Stimulated activated CD8-positive, alpha-beta memory T cell treated with anti-CD3 and anti-CD28 coated beads, Interleukin-12 subunit alpha, Interleukin-12 subunit beta, amount 100 ng/mL, for 24 hours (primary cell): ENCODE measurements around the gene ATP6V0D1.
"Not testable (repeated sequence)": the region's sequence is repeated elsewhere in the genome, so short reads cannot be mapped to it uniquely, and the experiment has no call there.

Experiments used
- DNase-seq: peaks from one replicate; pipeline ENCODE4 v3.0.0-alpha.2; 2020; ENCODE audit errors: extremely low read depth

ATP6V0D1 gene

DNA sequence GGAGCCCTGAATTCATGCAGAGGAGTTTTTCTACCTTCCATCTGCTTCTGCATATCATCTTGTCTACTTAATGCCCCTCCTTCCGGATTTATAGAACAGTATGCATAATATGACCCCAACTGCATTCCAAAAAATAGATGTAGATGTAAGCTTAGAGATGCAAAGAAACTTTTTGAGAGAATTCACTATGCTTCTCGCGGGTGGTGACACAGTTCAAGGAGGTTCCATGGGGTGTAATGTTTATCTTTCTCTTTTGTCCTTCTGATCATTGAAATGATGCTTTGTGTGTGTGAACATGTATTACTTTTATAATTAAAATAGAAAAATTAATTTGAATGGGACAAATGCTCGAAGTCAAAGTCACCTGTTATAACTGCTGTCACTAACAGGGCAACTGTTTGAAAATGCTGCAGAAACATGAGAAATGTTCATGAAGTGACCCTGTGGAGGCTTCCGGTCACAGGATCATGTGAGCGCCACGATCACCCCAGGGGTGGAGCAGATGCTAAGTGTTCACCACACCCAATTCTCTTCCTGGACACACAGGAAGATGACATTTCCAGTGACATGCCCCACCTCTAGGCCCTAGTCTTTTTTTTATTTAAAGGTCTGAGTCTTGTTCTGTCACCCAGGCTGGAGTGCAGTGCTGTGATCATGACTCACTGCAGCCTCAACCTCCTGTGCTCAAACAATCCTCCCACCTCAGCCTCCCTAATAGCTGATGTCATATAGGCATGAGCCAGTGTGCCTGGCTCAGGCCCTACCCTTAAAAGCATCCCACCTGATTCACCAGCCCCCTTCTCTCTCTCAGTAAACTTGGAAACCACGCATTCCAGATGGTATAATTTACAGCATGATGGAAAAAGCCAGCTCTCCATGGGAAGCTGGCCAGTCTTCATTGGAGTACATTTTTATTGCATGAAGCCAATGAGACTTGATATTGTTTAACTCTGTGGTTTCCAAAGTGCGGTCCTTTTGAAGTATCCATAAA lies 23.4 kb upstream of the ATP6V0D1 start:
- DNase-seq = no peak

DNA sequence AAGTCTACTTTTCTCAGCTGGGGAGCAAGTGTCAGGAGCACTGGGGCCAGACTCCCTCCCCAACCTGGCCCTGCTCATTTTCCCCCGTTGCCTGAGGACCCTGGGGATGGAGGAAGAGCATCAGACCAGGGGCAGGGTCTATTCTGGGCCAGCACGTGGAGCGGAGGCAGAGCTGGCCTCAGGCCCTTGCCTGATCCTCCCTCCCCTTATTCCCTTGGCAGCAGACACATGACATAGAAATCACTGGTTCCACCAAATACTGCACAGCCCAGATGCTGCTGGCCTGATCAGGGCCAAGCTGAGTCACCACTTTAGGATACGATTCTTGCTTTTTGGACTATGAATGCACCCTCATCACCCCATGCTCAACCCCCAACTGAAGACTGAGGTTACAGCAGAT lies 18.1 kb upstream of the ATP6V0D1 start:
- DNase-seq = no peak

DNA sequence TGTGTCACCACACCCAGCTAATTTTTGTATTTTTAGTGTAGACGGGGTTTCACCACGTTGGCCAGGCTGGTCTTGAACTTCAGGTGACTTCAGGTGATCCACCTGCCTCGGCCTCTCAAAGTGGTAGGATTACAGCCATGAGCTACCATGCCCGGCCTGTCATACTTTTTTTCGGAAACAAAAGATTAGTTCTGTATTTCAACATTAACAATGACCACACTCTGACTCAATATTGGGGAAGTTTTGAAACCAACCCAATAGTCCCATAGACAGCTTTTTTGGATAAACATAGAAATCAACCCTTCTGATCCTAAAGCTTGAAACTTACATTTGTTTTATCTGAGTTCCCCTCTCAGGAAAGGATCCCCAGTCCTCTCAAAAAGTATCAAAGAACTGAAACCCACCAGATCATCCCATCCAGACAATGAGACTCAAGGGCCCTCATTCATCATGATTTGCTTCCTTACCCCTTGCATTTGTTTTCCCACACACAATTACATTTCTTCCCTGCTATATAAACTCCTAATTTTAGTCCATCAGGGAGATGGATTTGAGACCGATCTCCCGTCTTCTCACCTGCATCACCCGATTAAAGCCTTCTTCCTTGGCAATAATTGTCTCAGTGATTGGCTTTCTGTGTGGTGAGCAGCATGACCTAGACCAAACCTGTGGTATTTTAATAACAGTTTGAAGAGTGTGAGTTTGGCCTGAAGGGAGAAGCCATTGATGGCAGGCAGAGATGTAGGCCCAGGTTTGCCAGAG lies 9.6 kb upstream of the ATP6V0D1 start:
- no peak for DNase-seq

DNA sequence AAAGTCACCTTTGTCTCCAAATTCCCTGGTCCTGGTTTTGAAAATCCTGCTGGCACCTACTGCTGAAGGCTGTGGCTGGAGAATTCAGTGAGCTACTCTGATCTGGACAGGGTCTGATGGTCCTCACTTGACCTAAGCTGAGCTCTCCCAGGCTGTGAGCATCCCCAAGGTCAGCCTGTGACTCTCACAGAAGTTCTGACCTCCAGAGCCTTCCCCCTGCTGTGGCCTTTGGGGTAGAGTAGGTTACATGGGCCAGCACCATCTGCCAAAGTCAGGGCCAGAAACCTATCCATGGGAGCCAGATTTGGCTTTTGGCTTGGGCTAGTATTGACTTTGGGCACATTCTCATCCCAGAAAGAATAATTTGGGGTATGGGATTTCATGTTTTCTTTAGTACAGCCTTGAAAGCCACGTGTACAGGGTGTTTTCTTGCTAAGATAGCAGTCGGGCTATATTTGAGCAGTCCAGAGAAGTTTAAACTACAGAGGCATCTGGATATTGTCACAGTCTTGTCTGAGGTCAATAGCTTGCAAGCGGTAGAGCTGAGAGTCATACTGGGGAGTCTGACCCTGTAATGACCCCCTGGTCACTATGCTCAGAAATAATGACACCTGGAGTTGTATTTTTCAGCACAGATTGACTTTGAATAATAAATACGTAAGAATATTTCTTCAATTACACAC lies 8.6 kb upstream of the ATP6V0D1 start:
- no peak for DNase-seq

DNA sequence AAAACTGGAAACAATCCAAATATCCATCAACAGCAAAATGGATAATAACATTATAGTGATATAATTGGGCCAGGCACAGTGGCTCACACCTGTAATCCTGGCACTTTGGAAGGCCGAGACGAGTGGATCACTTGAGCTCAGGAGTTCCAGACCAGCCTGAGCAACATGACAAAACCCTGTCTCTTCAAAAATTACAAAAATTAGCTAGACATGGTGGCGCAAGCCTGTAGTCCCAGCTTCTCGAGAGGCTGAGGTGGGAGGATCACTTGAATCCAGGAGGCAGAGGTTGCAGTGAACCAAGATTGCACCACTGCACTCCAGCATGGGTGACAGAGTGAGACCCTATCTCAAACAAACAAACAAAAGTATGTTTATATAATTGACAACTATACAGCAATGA lies 6.6 kb upstream of the ATP6V0D1 start:
- not testable (repeated sequence) for DNase-seq

DNA sequence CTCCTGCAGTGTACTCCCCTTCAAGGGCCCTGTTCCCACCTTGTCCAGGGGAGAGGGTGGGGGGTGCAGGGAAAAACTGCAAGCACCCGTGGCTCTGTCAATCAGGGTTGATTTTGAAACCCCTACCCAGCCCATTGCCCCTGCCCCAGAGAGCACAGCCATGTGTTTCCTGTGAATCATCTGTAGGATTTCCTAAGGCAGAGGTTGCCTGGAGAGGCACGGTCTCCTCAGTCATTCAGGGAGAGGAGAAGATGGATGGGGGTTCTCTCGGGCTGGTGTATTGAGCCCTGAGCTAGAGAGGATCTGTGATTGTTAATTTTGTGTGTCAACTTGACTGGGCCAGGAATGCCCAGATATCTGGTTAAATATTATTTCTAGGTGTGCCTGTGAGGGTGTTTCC lies 5.8 kb upstream of the ATP6V0D1 start:
- DNase-seq = no peak

DNA sequence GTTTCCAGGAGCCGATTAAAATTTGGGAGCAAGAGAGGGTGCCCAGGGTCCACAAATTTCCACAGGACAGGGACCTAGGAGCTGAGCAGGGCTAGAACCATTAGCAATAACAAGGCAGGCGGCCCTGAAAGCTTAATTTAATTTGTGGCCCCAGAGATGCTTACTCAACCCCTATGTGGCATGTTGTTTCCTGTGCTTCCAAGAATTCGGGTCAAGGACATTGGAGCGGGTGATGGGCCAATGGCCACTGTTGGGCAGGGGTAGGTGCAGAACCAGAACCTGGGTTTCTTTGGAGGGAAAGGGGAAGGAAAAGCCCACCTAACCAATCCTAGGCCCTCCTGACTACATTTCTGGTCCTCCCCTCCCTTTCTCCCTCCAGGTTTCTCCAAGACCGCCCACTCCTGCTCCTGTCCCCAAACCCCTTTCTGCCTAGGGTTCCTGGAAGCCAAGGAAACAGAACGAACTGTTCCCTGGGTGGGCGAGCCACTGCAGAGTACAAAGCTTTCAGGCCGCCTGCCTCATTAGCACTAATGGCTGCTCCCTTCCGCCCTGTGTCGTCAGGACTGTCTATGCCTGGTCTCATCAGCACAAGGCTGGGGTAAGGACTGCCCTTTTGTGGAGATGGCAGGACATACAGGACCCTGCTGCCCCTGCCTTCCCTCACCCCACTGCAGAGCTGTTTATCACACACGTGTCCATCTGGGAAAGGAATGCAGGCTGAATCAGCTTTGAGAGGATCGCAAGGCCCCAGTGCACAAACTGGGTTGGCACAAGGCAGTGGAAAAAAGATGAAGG lies 3.0 kb upstream of the ATP6V0D1 start:
- no peak for DNase-seq

DNA sequence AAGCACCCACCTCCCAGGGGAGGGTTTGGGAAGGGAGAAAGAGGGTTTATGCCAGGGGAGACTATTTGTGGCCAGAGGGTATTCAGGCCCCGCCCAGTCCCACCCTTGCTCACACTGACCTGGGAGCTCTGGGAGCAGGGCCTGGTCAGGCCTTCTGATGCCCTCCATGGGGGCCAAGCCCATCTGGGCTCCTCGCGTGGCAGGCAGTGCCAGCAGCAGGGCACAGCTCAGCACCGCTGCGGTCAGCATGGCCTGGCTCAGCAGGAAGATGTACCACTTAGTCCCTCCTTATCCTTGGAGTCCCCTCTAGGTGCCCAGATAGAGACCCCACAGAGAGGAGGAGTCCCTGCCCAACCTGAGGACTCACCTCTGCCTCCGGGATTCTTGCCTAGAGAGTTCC lies 2.2 kb upstream of the ATP6V0D1 start, which contains the start of gene AGRP:
TSS of gene AGRP (minus strand) at position 398 of the 400 bp plus-strand sequence. CDS start at position 249, 149 bp downstream.
- DNase-seq = no peak

DNA sequence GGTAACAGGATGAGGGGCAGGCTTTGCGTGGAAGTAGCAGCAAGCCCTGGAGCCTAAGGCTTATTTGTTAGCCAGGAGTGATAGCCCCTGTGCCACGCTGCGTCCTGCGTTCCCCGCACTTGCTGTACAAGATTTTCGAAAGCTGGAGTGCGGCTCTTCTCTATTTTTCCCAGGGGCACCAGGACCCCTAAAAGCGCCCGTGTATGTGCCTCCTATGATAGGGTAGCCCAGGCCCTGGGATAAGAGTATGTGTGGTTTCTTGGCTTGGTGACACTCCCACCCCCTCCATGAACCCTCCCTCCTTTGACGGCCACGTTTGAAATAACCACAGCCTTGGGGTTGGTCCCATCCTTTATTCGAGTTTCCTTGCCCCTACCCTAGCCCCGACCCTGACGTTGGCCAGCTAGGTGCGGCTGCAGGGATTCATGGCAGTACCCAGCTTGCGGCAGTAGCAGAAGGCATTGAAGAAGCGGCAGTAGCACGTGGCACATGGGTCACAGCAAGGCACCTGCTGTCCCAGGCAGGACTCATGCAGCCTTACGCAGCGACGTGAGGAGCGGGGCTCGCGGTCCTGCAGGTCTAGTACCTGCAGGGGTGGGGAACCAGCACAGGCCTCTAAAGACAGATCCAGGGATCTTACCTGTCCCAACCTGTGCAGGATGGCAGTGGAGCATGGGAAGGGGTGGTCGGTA lies 1.4 kb upstream of the ATP6V0D1 start:
- DNase-seq = no peak

DNA sequence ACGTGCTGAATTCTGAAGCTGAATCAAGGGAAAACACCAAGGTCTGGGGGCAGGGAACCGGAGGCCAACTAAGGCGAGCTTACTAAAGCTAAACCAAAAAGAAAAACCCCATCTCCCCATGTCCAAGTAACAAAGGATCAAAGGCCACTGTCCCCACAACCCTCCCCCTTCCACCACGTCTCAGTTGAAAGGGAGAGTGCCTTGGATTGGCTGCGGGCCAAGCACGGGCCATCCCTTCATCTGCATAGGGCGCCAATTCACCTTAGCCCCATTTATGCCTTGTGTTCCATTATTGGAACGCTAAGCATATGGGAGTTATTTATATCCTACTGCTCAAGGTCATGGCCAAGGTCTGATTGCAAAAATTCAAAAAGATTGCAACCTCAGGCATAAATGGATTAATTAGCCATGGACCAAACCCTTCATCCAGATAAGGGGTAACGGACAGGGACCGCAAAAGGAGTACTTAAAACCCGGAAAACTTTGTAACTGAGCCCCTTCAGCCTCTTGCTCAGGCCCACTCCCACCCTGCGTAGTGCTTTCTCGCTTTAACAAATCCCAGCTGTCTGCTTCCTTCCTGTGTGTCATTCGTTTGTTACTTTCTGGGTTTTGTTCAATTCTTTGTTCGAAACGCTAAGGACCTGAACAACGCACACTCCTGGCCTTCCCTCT lies 740 bp upstream of the ATP6V0D1 start:
- no peak for DNase-seq

DNA sequence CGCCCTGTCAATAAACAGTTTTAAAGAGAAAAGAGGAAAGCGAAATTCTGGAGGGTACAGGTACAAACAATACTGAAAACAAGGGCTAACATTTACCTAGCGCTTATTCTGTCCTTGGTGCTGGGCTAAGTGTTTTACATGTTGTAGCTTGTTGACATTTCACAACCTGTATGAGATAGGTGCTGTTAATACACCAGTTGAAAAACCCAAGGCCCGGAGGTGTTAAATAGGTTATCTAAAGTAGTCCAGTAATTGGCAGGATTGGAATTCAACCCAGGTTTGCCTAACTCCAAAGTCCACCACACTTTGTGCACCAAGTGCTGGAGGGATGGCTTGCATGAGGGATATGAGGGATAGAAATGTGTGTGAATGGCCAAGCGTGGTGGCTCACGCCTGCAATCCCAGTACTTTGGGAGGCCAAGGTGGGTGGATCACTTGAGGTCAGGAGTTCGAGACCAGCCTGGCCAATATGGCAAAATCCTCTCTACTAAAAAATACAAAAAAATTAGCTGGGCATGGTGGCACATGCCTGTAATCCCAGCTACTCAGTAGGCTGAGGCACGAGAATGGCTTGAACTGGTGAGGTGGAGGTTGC lies 2.9 kb downstream of the ATP6V0D1 start:
- DNase-seq = no peak

DNA sequence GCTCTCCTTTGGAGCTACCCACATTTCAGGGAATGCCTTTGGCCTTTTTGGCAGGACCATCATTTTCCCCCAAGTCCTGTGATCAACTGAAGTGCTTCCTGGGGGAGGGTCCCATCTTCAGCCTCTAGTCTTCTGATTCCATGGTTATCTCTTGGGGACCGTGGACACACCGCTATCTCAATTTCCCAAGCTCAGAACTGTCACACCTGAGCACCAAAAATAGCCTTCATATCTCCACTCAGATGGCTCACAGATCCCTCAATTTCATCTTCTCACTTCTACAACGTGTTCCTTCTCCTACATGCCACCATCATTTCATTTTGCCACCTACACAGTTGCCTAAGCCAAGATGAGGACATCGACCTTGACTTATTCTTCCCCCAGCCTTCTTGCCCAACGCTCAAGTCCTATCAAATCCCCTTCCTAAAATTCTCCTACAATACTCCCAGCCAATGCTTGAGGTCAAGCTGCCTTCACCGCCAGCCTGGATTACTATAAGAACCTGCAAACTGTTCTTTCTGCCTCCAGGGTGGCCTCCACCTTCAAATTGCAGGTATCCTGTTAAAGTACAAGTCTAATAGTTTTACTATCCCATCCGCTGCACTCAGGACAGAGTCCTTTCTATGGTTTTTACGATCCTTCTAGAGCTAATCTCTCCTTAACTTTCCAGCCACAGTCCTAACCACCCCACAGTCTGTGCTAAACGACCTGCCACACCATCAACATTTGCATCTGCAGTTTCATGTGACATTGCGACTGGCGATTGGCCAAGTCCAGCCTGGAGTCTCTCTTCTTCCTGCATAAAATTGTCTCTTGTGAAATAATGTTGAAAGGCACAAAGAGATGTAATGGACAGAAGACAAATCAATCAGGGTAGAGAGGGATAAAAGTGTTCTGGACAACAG lies 6.2 kb downstream of the ATP6V0D1 start:
- DNase-seq = no peak

DNA sequence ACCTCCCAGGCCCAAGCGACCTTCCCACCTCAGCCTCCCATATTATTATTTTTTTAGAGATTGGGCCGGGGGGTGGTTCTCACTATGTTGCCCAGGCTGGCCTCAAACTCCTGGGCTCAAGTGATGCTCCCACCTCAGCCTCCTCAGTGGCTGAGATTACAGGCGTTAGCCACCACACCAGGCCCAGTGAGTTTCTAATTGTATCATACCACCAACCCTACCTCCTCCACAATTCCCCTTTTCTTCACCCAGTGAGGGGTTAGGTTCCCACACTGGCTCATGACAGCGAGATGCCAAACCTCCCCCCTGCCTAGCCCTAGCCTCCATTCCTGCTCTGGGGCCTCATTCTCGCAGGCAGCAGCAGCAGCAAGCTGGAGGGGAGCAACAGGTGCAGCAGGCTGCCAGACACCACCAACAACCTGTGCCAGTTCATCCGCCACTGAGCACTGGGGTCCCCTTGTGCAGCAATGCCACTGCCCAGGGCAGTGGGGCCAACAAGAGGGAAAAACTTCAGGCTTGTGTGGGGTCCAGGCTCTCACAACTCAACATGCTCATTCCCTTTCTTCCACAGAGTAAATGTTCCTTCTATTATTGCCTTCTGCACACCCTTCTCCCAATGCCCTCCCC lies 9.1 kb downstream of the ATP6V0D1 start:
- no peak for DNase-seq

DNA sequence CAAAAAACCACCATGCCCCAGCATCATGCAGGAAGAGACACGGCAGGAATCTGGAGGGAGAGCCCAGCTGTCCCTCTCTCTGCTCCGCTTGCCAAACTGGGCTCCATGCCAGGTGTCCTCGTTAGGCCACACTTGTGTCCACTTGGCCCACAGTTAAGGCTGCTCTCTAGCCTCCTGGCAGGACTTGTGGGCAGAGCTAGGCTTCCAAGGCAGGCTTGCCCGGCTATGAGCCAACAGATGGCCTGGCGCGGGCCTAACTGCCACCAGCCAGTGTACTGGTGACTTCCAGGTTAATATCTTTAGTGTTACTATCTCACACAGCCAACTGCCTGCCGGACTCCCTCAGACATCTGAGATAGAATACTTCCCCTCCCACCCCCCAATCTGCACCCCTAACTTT lies 10.6 kb downstream of the ATP6V0D1 start:
- no peak for DNase-seq

DNA sequence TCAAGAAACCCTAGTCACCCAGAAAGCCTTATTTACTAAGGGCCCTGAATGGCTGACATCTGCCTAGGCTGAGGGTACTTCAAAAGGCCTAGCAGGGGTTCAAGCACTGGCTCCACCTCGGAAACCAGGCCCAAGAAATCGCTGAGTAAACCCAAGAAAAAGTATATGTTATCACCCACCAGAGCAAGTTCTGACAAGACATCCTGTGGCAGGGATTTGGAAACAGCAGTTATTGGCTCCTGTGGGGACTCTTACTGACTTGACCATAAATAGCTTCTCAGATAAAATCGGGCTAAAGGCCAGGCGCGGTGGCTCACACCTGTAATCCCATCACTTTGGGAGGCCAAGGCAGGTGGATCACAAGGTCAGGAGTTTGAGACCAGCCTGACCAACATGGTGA lies 12.2 kb downstream of the ATP6V0D1 start:
- no peak for DNase-seq

DNA sequence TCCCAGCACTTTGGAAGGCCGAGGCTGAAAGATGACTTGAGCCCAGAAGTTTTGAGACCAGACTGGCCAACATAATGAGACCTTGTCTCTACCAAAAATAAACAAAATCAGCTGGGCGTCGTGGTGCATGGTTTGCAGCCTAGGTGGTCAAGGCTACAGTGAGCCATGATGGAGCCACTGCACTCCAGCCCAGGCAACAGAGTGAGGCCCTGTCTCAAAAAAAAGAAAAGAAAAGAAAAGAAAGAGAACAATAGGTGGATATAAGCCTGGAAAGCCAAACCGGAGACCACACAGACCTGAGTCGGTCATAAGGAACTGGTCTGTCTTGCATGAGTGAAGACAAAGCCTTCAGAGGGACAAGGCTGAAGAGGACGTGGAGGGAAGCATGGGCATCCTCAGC lies 14.4 kb downstream of the ATP6V0D1 start:
- DNase-seq = no peak

DNA sequence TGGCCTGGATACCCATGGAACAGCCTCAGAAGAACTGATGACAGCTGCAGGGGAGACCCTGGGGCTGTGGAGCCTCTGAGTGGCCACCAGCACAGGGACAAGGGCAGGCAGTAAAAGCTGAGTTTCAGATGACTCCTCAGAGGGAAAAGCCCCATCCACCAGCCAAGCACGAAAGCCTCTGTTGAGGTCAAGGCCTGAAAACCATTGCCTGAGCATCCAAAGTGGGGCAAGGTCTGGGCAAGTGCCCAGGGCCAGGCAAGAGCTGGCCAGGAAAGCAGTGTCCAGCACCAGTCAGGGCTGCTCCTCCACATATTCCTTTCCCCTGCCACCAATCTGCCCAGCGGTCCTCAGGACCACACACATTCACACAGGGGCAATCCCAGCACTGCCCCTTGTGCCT lies 16.4 kb downstream of the ATP6V0D1 start:
- DNase-seq = no peak

DNA sequence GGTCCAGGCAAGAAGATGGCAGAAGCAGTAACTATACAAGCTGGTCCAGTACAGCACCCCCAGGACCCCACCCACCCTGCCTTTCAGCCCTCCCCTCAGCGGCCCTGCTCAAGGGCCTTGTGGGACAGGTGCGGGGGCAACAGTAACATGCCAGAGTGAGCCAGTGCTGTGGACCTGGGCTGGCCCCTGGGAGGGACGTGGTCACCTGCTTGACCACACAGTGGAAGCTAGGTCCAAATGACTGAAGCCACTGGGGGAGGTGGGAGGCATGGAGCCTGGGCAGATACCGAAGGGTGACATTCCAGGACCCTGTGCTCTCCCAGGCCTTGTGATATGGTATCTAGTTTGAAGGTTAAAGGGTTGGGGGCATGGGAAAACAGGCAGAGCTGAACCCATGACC lies 17.3 kb downstream of the ATP6V0D1 start:
- DNase-seq = no peak
